Measurements from ENCODE around the gene KCNIP1.

GRCh38 chr5:170523142-170523551, 19.3 kb downstream of the KCNIP1 start:
- TF ChIP-seq CTCF (IDR thresholded peaks at IDR 0.05; ENCODE audit: poor library complexity) (no peak), EZH2 (IDR thresholded peaks at IDR 0.05; ENCODE audit: borderline replicate concordance) (no peak)

All from hepatocyte (in vitro differentiated cells).